Effector memory CD8-positive, alpha-beta T cell (primary cell): ENCODE measurements around the gene KPNB1.
A peak's percentile ranks its signal among the peaks of the same experiment; 100 is the strongest.
"Not testable (repeated sequence)": the region's sequence is repeated elsewhere in the genome, so short reads cannot be mapped to it uniquely, and the experiment has no call there.

ENCODE experiments used
- ATAC-seq: fragments of 150-1000 bp; cut with Tn5 transposase; replicated peaks from 2 replicates; pipeline ENCODE4 v1.10.0; 2021; ENCODE audit warnings: mild to moderate bottlenecking, moderate library complexity
- DNase-seq, 3 experiments: peaks; one replicate each; pipeline ENCODE4 v3.0.0; 2021
- H3K27ac Mint-ChIP-seq, 2 donors: one replicate each; pipeline ENCODE4 v1.8.0; 2022; ENCODE audit warnings: mild to moderate bottlenecking in 2 of 2, mixed read lengths in 2 of 2, moderate library complexity in 2 of 2
- H3K27me3 Mint-ChIP-seq, 2 donors: one replicate each; pipeline ENCODE4 v1.8.0; 2022; ENCODE audit warnings: mixed read lengths in 2 of 2
- H3K36me3 Mint-ChIP-seq: one replicate; pipeline ENCODE4 v1.8.0; 2022; ENCODE audit warnings: mild to moderate bottlenecking, moderate library complexity, mixed read lengths; ENCODE audit not compliant: insufficient read depth
- H3K4me1 Mint-ChIP-seq, 2 donors: one replicate each; pipeline ENCODE4 v1.8.0; 2022; ENCODE audit warnings: low read depth in 2 of 2, mixed read lengths in 2 of 2
- H3K4me3 Mint-ChIP-seq, 2 donors: one replicate each; pipeline ENCODE4 v1.8.0; 2022; ENCODE audit warnings: mild to moderate bottlenecking in 2 of 2, mixed read lengths in 2 of 2, moderate library complexity in 2 of 2
- H3K9me3 Mint-ChIP-seq, 2 donors: one replicate each; pipeline ENCODE4 v1.8.0; 2022; ENCODE audit warnings: mixed read lengths in 2 of 2

KPNB1 gene

GRCh38 chr17:47675380-47676198, 25.9 kb downstream of the KPNB1 start:
- ATAC-seq: no peak
- no peak overlapping the region for H3K4me3 Mint-ChIP-seq
- no peaks in the 10 kb centered on the region for H3K9me3 Mint-ChIP-seq
- DNase-seq: no peak
- H3K4me1 Mint-ChIP-seq: no peaks in the 10 kb centered on the region
- H3K27me3 Mint-ChIP-seq: no peaks in the 10 kb centered on the region
- H3K27ac Mint-ChIP-seq: peak overlapping the region in 1 of 2 donors; percentile 10
- H3K36me3 Mint-ChIP-seq: peaks cover 99% of the 10 kb centered on the region

- H3K4me3 Mint-ChIP-seq: no peak overlapping the region
- DNase-seq (no peak), ATAC-seq (no peak)
- no peaks in the 10 kb centered on the region for H3K27me3 Mint-ChIP-seq
- peak overlapping the region in 1 of 2 donors; percentile 10 for H3K27ac Mint-ChIP-seq
- no peaks in the 10 kb centered on the region for H3K4me1 Mint-ChIP-seq
- no peaks in the 10 kb centered on the region for H3K9me3 Mint-ChIP-seq
- peaks cover 99% of the 10 kb centered on the region for H3K36me3 Mint-ChIP-seq
Measured at GRCh38 chr17:47676199-47676472, 26.4 kb downstream of the KPNB1 start.

- H3K9me3 Mint-ChIP-seq: no peaks in the 10 kb centered on the region
- DNase-seq (no peak), ATAC-seq (no peak)
- H3K36me3 Mint-ChIP-seq: peaks cover 100% of the 10 kb centered on the region
- H3K4me3 Mint-ChIP-seq: no peak overlapping the region
- H3K27me3 Mint-ChIP-seq: no peaks in the 10 kb centered on the region
- no peak overlapping the region for H3K27ac Mint-ChIP-seq
- H3K4me1 Mint-ChIP-seq: no peaks in the 10 kb centered on the region
Measured at GRCh38 chr17:47676510-47677165, 26.9 kb downstream of the KPNB1 start.

- Mint-ChIP-seq H3K27ac (no peak overlapping the region), H3K27me3 (no peaks in the 10 kb centered on the region), H3K4me3 (no peak overlapping the region), H3K4me1 (no peaks in the 10 kb centered on the region), H3K36me3 (peaks cover 100% of the 10 kb centered on the region), H3K9me3 (no peaks in the 10 kb centered on the region)
- DNase-seq (no peak), ATAC-seq (no peak)
Measured at GRCh38 chr17:47678196-47678595, 28.5 kb downstream of the KPNB1 start.

GRCh38 chr17:47682138-47682537, 32.4 kb downstream of the KPNB1 start:
- Mint-ChIP-seq H3K9me3 (no peaks in the 10 kb centered on the region), H3K4me1 (no peaks in the 10 kb centered on the region), H3K36me3 (peaks cover 84% of the 10 kb centered on the region), H3K4me3 (no peak overlapping the region), H3K27ac (peak overlapping the region in 1 of 2 donors; percentile 66), H3K27me3 (no peaks in the 10 kb centered on the region)
- no peak for DNase-seq
- ATAC-seq: no peak

- not testable (repeated sequence) for H3K4me3 Mint-ChIP-seq, ATAC-seq, DNase-seq, H3K27me3 Mint-ChIP-seq, H3K9me3 Mint-ChIP-seq, H3K4me1 Mint-ChIP-seq
- Mint-ChIP-seq H3K27ac (peak overlapping the region in 1 of 2 donors; percentile 66), H3K36me3 (peaks cover 78% of the 10 kb centered on the region)
Measured at GRCh38 chr17:47682727-47683126, 33.0 kb downstream of the KPNB1 start.

GRCh38 chr17:47684025-47684424, 34.3 kb downstream of the KPNB1 start:
- H3K4me3 Mint-ChIP-seq: no peak overlapping the region
- DNase-seq (no peak), ATAC-seq (no peak)
- H3K27ac Mint-ChIP-seq: peak overlapping the region in 1 of 2 donors; percentile 19
- no peaks in the 10 kb centered on the region for H3K4me1 Mint-ChIP-seq
- H3K27me3 Mint-ChIP-seq: no peaks in the 10 kb centered on the region
- H3K9me3 Mint-ChIP-seq: no peaks in the 10 kb centered on the region
- peaks cover 69% of the 10 kb centered on the region for H3K36me3 Mint-ChIP-seq

GRCh38 chr17:47684535-47685193, 34.9 kb downstream of the KPNB1 start:
- no peak overlapping the region for H3K27ac Mint-ChIP-seq

GRCh38 chr17:47685556-47686275, 36.0 kb downstream of the KPNB1 start:
- ATAC-seq: no peak
- H3K9me3 Mint-ChIP-seq: no peaks in the 10 kb centered on the region
- no peak for DNase-seq
- H3K4me1 Mint-ChIP-seq: no peaks in the 10 kb centered on the region
- H3K27ac Mint-ChIP-seq: peak overlapping the region in 1 of 2 donors; percentile 84
- H3K27me3 Mint-ChIP-seq: no peaks in the 10 kb centered on the region
- peaks cover 52% of the 10 kb centered on the region for H3K36me3 Mint-ChIP-seq
- no peak overlapping the region for H3K4me3 Mint-ChIP-seq

More at GRCh38 chr17:47684535-47685193, 34.9 kb downstream of the KPNB1 start:
- Mint-ChIP-seq H3K4me1 (no peaks in the 10 kb centered on the region), H3K9me3 (no peaks in the 10 kb centered on the region), H3K27me3 (no peaks in the 10 kb centered on the region), H3K36me3 (peaks cover 63% of the 10 kb centered on the region), H3K4me3 (no peak overlapping the region)
- DNase-seq: no peak
- ATAC-seq: no peak

- Mint-ChIP-seq H3K4me3 (no peak overlapping the region), H3K27me3 (no peaks in the 10 kb centered on the region), H3K27ac (peak overlapping the region in 1 of 2 donors; percentile 84), H3K4me1 (no peaks in the 10 kb centered on the region), H3K36me3 (peaks cover 47% of the 10 kb centered on the region), H3K9me3 (no peaks in the 10 kb centered on the region)
- DNase-seq (no peak), ATAC-seq (no peak)
Measured at GRCh38 chr17:47686276-47686635, 36.5 kb downstream of the KPNB1 start.

- no peaks in the 10 kb centered on the region for H3K27me3 Mint-ChIP-seq
- H3K27ac Mint-ChIP-seq: peak overlapping the region in 1 of 2 donors; percentile 10
- no peaks in the 10 kb centered on the region for H3K9me3 Mint-ChIP-seq
- peaks cover 0 to 1% of the 10 kb centered on the region in 2 donors for H3K4me1 Mint-ChIP-seq
- peaks cover 42% of the 10 kb centered on the region for H3K36me3 Mint-ChIP-seq
- DNase-seq (no peak), ATAC-seq (no peak)
- no peak overlapping the region for H3K4me3 Mint-ChIP-seq
Measured at GRCh38 chr17:47686664-47687327, 37.1 kb downstream of the KPNB1 start.

GRCh38 chr17:47687328-47687690, 37.6 kb downstream of the KPNB1 start:
- Mint-ChIP-seq H3K4me1 (peaks cover under 1 to 6% of the 10 kb centered on the region in 2 donors), H3K36me3 (peaks cover 39% of the 10 kb centered on the region), H3K27me3 (no peaks in the 10 kb centered on the region), H3K27ac (peak overlapping the region in 1 of 2 donors; percentile 10), H3K9me3 (no peaks in the 10 kb centered on the region), H3K4me3 (no peak overlapping the region)
- ATAC-seq: no peak
- DNase-seq: no peak

- DNase-seq: no peak
- Mint-ChIP-seq H3K4me1 (peaks cover 5 to 11% of the 10 kb centered on the region in 2 donors), H3K27ac (no peak overlapping the region), H3K27me3 (no peaks in the 10 kb centered on the region), H3K36me3 (peaks cover 35% of the 10 kb centered on the region), H3K4me3 (no peak overlapping the region), H3K9me3 (no peaks in the 10 kb centered on the region)
- no peak for ATAC-seq
Measured at GRCh38 chr17:47687748-47688147, 38.0 kb downstream of the KPNB1 start.
